H4 (cell line): ENCODE data around the gene INPP5A. TPM values are rescaled to one million over a fixed set of nuclear protein-coding genes. Genes with fewer than 3 reads are reported as not detected.
"Not testable (repeated sequence)": the region's sequence is repeated elsewhere in the genome, so short reads cannot be mapped to it uniquely, and the experiment has no call there.

Source experiments
- DNase-seq: peaks from one replicate; pipeline ENCODE4 v3.0.0-alpha.2; 2015; ENCODE audit warnings: low spot score
- total RNA-seq: library from RNA; depleted of rRNA; stranded (reverse); fragments of >200 nt; shearing (Covaris generic); gene quantifications from 2 replicates; pipeline ENCODE4 v1.2.3, GENCODE V29; 2014

Gene INPP5A
- total RNA-seq, 1 experiment from 2014 or later = 21.0 TPM

GRCh38 chr10:132503581-132504421, 33.8 kb upstream of the INPP5A start:
- no peak for DNase-seq

- no peak for DNase-seq
Measured at GRCh38 chr10:132504501-132505272, 32.9 kb upstream of the INPP5A start.

- not testable (repeated sequence) for DNase-seq
Measured at GRCh38 chr10:132505546-132505945, 32.0 kb upstream of the INPP5A start.

- peak; percentile 35 for DNase-seq
Measured at GRCh38 chr10:132506711-132507408, 30.7 kb upstream of the INPP5A start.

GRCh38 chr10:132507409-132507955, 30.1 kb upstream of the INPP5A start:
- no peak for DNase-seq

- no peak for DNase-seq
Measured at GRCh38 chr10:132507956-132508490, 29.6 kb upstream of the INPP5A start.

- DNase-seq = no peak
Measured at GRCh38 chr10:132508581-132509443, 28.8 kb upstream of the INPP5A start.

- no peak for DNase-seq
Measured at GRCh38 chr10:132509506-132510173, 27.9 kb upstream of the INPP5A start.

GRCh38 chr10:132510174-132510611, 27.4 kb upstream of the INPP5A start:
- DNase-seq = no peak

- DNase-seq = no peak
Measured at GRCh38 chr10:132511121-132512051, 26.2 kb upstream of the INPP5A start.

- DNase-seq = no peak
Measured at GRCh38 chr10:132512052-132512442, 25.5 kb upstream of the INPP5A start.

- DNase-seq = no peak
Measured at GRCh38 chr10:132512693-132513345, 24.8 kb upstream of the INPP5A start.

GRCh38 chr10:132514821-132515520, 22.6 kb upstream of the INPP5A start:
- DNase-seq = no peak

GRCh38 chr10:132515811-132516726, 21.5 kb upstream of the INPP5A start:
- no peak for DNase-seq

- peak; percentile 91 for DNase-seq
Measured at GRCh38 chr10:132516771-132517725, 20.5 kb upstream of the INPP5A start.
